ENCODE measurements around the gene ALKAL2. TPM values are rescaled to one million over a fixed set of nuclear protein-coding genes. Genes with fewer than 3 reads are reported as not detected.

ALKAL2 gene
- total RNA-seq, 1 experiment from 2014 or later, result not detected

- H3K36me3 Mint-ChIP-seq (ENCODE audit: insufficient read depth, unreplicated experiment), result peaks cover 14% of the 10 kb centered on the region
- H3K27me3 Mint-ChIP-seq (ENCODE audit: unreplicated experiment), result no peaks in the 10 kb centered on the region
- H3K9me3 Mint-ChIP-seq (ENCODE audit: low read depth, unreplicated experiment), result no peaks in the 10 kb centered on the region
- H3K27ac Mint-ChIP-seq (ENCODE audit: unreplicated experiment), result no peak overlapping the region
- peaks cover 8% of the 10 kb centered on the region for H3K4me1 Mint-ChIP-seq (ENCODE audit: low read depth, unreplicated experiment)
- CTCF ChIA-PET, result interaction anchor here (0.9 kb wide), 1 partner anchor 18 kb away, joined by 4 read pairs; no protein-coding TSS in a partner anchor
- no TSS peak for BruUV-seq (replicated peaks)
- no peak for TF ChIP-seq CTCF (IDR thresholded peaks at IDR 0.05; ENCODE audit: unreplicated experiment)
- no peak overlapping the region for H3K4me3 Mint-ChIP-seq (ENCODE audit: low read depth, unreplicated experiment)
- DNase-seq, result no peak
- intact Hi-C loops (cut with micrococcal nuclease; ENCODE audit: unreplicated experiment), result loop anchor here (10.0 kb wide), 1 partner anchor 1300 kb away; no protein-coding TSS in a partner anchor
Observed at GRCh38 chr2:244547-244946, 43.3 kb downstream of the ALKAL2 start.

- CTCF ChIA-PET, result no interaction called here
- H3K4me1 Mint-ChIP-seq (ENCODE audit: low read depth, unreplicated experiment), result no peaks in the 10 kb centered on the region
- H3K9me3 Mint-ChIP-seq (ENCODE audit: low read depth, unreplicated experiment), result no peaks in the 10 kb centered on the region
- intact Hi-C loops (cut with micrococcal nuclease; ENCODE audit: unreplicated experiment), result no loop called here
- peaks cover 8% of the 10 kb centered on the region for H3K36me3 Mint-ChIP-seq (ENCODE audit: insufficient read depth, unreplicated experiment)
- no TSS peak for BruUV-seq (replicated peaks)
- H3K27me3 Mint-ChIP-seq (ENCODE audit: unreplicated experiment), result no peaks in the 10 kb centered on the region
- no peak overlapping the region for H3K4me3 Mint-ChIP-seq (ENCODE audit: low read depth, unreplicated experiment)
- TF ChIP-seq CTCF (IDR thresholded peaks at IDR 0.05; ENCODE audit: unreplicated experiment), result no peak
- no peak for DNase-seq
- no peak overlapping the region for H3K27ac Mint-ChIP-seq (ENCODE audit: unreplicated experiment)
Observed at GRCh38 chr2:238869-239268, 49.0 kb downstream of the ALKAL2 start.

- intact Hi-C loops (cut with micrococcal nuclease; ENCODE audit: unreplicated experiment), result no loop called here
- no peak for TF ChIP-seq CTCF (IDR thresholded peaks at IDR 0.05; ENCODE audit: unreplicated experiment)
- no peaks in the 10 kb centered on the region for H3K4me1 Mint-ChIP-seq (ENCODE audit: low read depth, unreplicated experiment)
- H3K27me3 Mint-ChIP-seq (ENCODE audit: unreplicated experiment), result no peaks in the 10 kb centered on the region
- DNase-seq, result no peak
- H3K4me3 Mint-ChIP-seq (ENCODE audit: low read depth, unreplicated experiment), result no peak overlapping the region
- H3K27ac Mint-ChIP-seq (ENCODE audit: unreplicated experiment), result no peak overlapping the region
- no peaks in the 10 kb centered on the region for H3K9me3 Mint-ChIP-seq (ENCODE audit: low read depth, unreplicated experiment)
- H3K36me3 Mint-ChIP-seq (ENCODE audit: insufficient read depth, unreplicated experiment), result peaks cover 8% of the 10 kb centered on the region
- BruUV-seq (replicated peaks), result no TSS peak
- CTCF ChIA-PET, result no interaction called here
Observed at GRCh38 chr2:238431-238830, 49.5 kb downstream of the ALKAL2 start.

- no TSS peak for BruUV-seq (replicated peaks)
- no peaks in the 10 kb centered on the region for H3K9me3 Mint-ChIP-seq (ENCODE audit: low read depth, unreplicated experiment)
- intact Hi-C loops (cut with micrococcal nuclease; ENCODE audit: unreplicated experiment), result no loop called here
- H3K4me3 Mint-ChIP-seq (ENCODE audit: low read depth, unreplicated experiment), result no peak overlapping the region
- CTCF ChIA-PET, result no interaction called here
- H3K27ac Mint-ChIP-seq (ENCODE audit: unreplicated experiment), result no peak overlapping the region
- DNase-seq, result no peak
- H3K27me3 Mint-ChIP-seq (ENCODE audit: unreplicated experiment), result no peaks in the 10 kb centered on the region
- H3K36me3 Mint-ChIP-seq (ENCODE audit: insufficient read depth, unreplicated experiment), result peaks cover 12% of the 10 kb centered on the region
- TF ChIP-seq CTCF (IDR thresholded peaks at IDR 0.05; ENCODE audit: unreplicated experiment), result no peak
- H3K4me1 Mint-ChIP-seq (ENCODE audit: low read depth, unreplicated experiment), result no peaks in the 10 kb centered on the region
Observed at GRCh38 chr2:237878-238277, 50.0 kb downstream of the ALKAL2 start.
